ENCODE measurements around the gene RIPK1.

GRCh38 chr6:3026791-3027626, 41.3 kb upstream of the RIPK1 start:
- TF ChIP-seq CTCF (IDR thresholded peaks at IDR 0.05), result no peak
- no peak for TF ChIP-seq POLR2A (IDR thresholded peaks at IDR 0.05)

All from thyroid gland (tissue), 4 donors.